AG10803 (cell line): Measurements from ENCODE around the gene RENBP.
A peak's percentile ranks its signal among the peaks of the same experiment; 100 is the strongest.

ENCODE experiments used
- DNase-seq: peaks from one replicate; pipeline ENCODE4 v3.0.0; 2010; ENCODE audit warnings: low read depth
- H3K4me3 ChIP-seq: 2 replicates; pipeline ENCODE4 v1.5.1; 2011; ENCODE audit warnings: mild to moderate bottlenecking, low read length, control low read depth
- CTCF ChIP-seq: conservative IDR thresholded peaks from 2 replicates; pipeline ENCODE4 v1.5.1; 2011; ENCODE audit warnings: mild to moderate bottlenecking, low read length, control low read depth, inconsistent platforms

The RENBP gene

GRCh38 chrX:153947009-153947769 is 2.7 kb upstream of the RENBP start:
- peak; percentile 81 for TF ChIP-seq CTCF
- no peak overlapping the region for H3K4me3 ChIP-seq
- peak; percentile 68 for DNase-seq

- no peak for TF ChIP-seq CTCF
- DNase-seq = no peak
- H3K4me3 ChIP-seq = no peak overlapping the region
These were observed 1.8 kb upstream of the RENBP start for GRCh38 chrX:153945956-153946943.

- DNase-seq = no peak
- no peak overlapping the region for H3K4me3 ChIP-seq
- TF ChIP-seq CTCF = no peak
These were observed 332 bp upstream of the RENBP start for GRCh38 chrX:153944800-153945150.

- no peak overlapping the region for H3K4me3 ChIP-seq
- DNase-seq = no peak
- TF ChIP-seq CTCF = no peak
These were observed 2.8 kb downstream of the RENBP start for GRCh38 chrX:153941336-153942252.

GRCh38 chrX:153939573-153939972 is 4.9 kb downstream of the RENBP start:
- H3K4me3 ChIP-seq = no peak overlapping the region
- no peak for TF ChIP-seq CTCF
- DNase-seq = no peak

GRCh38 chrX:153938226-153938786 is 6.1 kb downstream of the RENBP start:
- no peak for DNase-seq
- H3K4me3 ChIP-seq = no peak overlapping the region
- TF ChIP-seq CTCF = no peak
